GM23338 (cell line): ENCODE results near the gene TNFSF8. TPM values are rescaled to one million over a fixed set of nuclear protein-coding genes. Genes with fewer than 3 reads are reported as not detected.

Experiments used
- ATAC-seq: fragments of 200-7000 bp; cut with Tn5 transposase; 3 replicates; pipeline ENCODE4 v1.9.1; 2020
- DNase-seq: peaks from one replicate; pipeline ENCODE4 v3.0.0-alpha.2; 2015; ENCODE audit warnings: low spot score
- H2AFZ ChIP-seq: fragments of 200-600 bp; sonication (generic); 2 replicates; pipeline ENCODE4 v1.8.0; 2016; ENCODE audit warnings: antibody characterized with exemption, mild to moderate bottlenecking, moderate library complexity
- H3F3A ChIP-seq: fragments of 200-600 bp; sonication (generic); replicated peaks from 2 replicates; pipeline ENCODE4 v1.8.0; 2017; ENCODE audit warnings: antibody characterized with exemption, mixed run types, low read depth
- H3K27ac ChIP-seq: fragments of 200-600 bp; sonication (generic); 2 replicates; pipeline ENCODE4 v1.6.1; 2016; ENCODE audit warnings: low read depth
- H3K27me3 ChIP-seq: fragments of 200-600 bp; sonication (generic); 2 replicates; pipeline ENCODE4 v1.8.0; 2016; ENCODE audit warnings: mild to moderate bottlenecking, mixed run types, moderate library complexity; ENCODE audit not compliant: insufficient read depth
- H3K36me3 ChIP-seq: fragments of 200-600 bp; sonication (generic); 2 replicates; pipeline ENCODE4 v1.8.0; 2016; ENCODE audit warnings: mild to moderate bottlenecking; ENCODE audit not compliant: insufficient read depth
- H3K4me1 ChIP-seq: fragments of 200-600 bp; sonication (generic); 2 replicates; pipeline ENCODE4 v1.8.0; 2016; ENCODE audit warnings: mild to moderate bottlenecking, moderate library complexity; ENCODE audit not compliant: insufficient read depth
- H3K4me2 ChIP-seq: fragments of 200-600 bp; sonication (generic); 2 replicates; pipeline ENCODE4 v1.7.1; 2017; ENCODE audit warnings: mixed run types
- H3K4me3 ChIP-seq: fragments of 200-600 bp; sonication (generic); 2 replicates; pipeline ENCODE4 v1.6.1; 2016; ENCODE audit warnings: mixed run types
- H3K79me2 ChIP-seq: fragments of 200-600 bp; sonication (generic); replicated peaks from 2 replicates; pipeline ENCODE4 v1.8.0; 2017; ENCODE audit warnings: mild to moderate bottlenecking; ENCODE audit not compliant: insufficient read depth
- H3K9me2 ChIP-seq: fragments of 200-600 bp; sonication (generic); 2 replicates; pipeline ENCODE4 v1.8.0; 2017; ENCODE audit not compliant: insufficient read depth
- H4K20me1 ChIP-seq: fragments of 200-600 bp; sonication (generic); replicated peaks from 2 replicates; pipeline ENCODE4 v1.8.0; 2017; ENCODE audit warnings: mild to moderate bottlenecking; ENCODE audit not compliant: insufficient read depth
- H3K27ac Mint-ChIP-seq: 2 replicates; pipeline ENCODE4 v1.8.0; 2020; ENCODE audit warnings: inconsistent platforms, mild to moderate bottlenecking, moderate library complexity, mixed read lengths
- H3K27me3 Mint-ChIP-seq: 3 replicates; pipeline ENCODE4 v1.8.0; 2022; ENCODE audit warnings: low read depth, mild to moderate bottlenecking, moderate library complexity, mixed read lengths, inconsistent platforms; ENCODE audit not compliant: insufficient read depth, poor library complexity
- H3K36me3 Mint-ChIP-seq: 3 replicates; pipeline ENCODE4 v1.8.0; 2021; ENCODE audit warnings: low read depth, mild to moderate bottlenecking, inconsistent platforms, moderate library complexity, mixed read lengths
- H3K4me1 Mint-ChIP-seq: 3 replicates; pipeline ENCODE4 v1.8.0; 2020; ENCODE audit warnings: mild to moderate bottlenecking, inconsistent platforms, mixed read lengths
- H3K4me3 Mint-ChIP-seq: 3 replicates; pipeline ENCODE4 v1.8.0; 2021; ENCODE audit warnings: moderate library complexity, mild to moderate bottlenecking, inconsistent platforms, mixed read lengths
- H3K9me3 Mint-ChIP-seq: 3 replicates; pipeline ENCODE4 v1.8.0; 2020; ENCODE audit warnings: moderate library complexity, mild to moderate bottlenecking, inconsistent platforms, mixed read lengths
- CREB1 ChIP-seq: fragments of 250-450 bp; sonication (Bioruptor Pico); IDR thresholded peaks from 2 replicates; pipeline ENCODE4 v1.5.0; 2020; ENCODE audit warnings: low read depth, mild to moderate bottlenecking, moderate library complexity
- CTCF ChIP-seq, 2 experiments: fragments of 200-600 bp in 1 of 2; sonication (generic) in 1 of 2; conservative IDR thresholded peaks; 2 replicates each; pipeline versions ENCODE4 v1.5.1 to v1.6.1; 2016 to 2017; ENCODE audit warnings: antibody characterized with exemption in 2 of 2, low read depth in 2 of 2, mild to moderate bottlenecking in 2 of 2, moderate library complexity in 1 of 2
- ETS1 ChIP-seq: IDR thresholded peaks from 2 replicates; pipeline ENCODE4 v1.6.1; 2016; ENCODE audit warnings: antibody characterized with exemption
- EZH2 ChIP-seq: fragments of 200-600 bp; sonication (generic); IDR thresholded peaks from one replicate; pipeline ENCODE4 v1.8.0; 2017; ENCODE audit warnings: antibody characterized with exemption, mild to moderate bottlenecking, low read depth; ENCODE audit not compliant: unreplicated experiment
- EZH2phosphoT487 ChIP-seq: fragments of 200-600 bp; sonication (generic); IDR thresholded peaks from one replicate; pipeline ENCODE4 v1.8.1; 2018; ENCODE audit warnings: antibody characterized with exemption; ENCODE audit not compliant: unreplicated experiment
- JUNB ChIP-seq: IDR thresholded peaks from one replicate; pipeline ENCODE4 v1.6.1; 2016; ENCODE audit warnings: antibody characterized with exemption; ENCODE audit not compliant: unreplicated experiment
- NANOG ChIP-seq: IDR thresholded peaks from 2 replicates; pipeline ENCODE4 v1.6.1; 2016; ENCODE audit warnings: antibody characterized with exemption, borderline replicate concordance
- POLR2AphosphoS5 ChIP-seq: IDR thresholded peaks from 2 replicates; pipeline ENCODE4 v1.6.1; 2016; ENCODE audit warnings: antibody characterized with exemption, low read depth
- REST ChIP-seq: IDR thresholded peaks from one replicate; pipeline ENCODE4 v1.6.1; 2018; ENCODE audit warnings: antibody characterized with exemption; ENCODE audit not compliant: unreplicated experiment
- STAT1 ChIP-seq: IDR thresholded peaks from one replicate; pipeline ENCODE4 v1.6.1; 2016; ENCODE audit warnings: antibody characterized with exemption; ENCODE audit not compliant: unreplicated experiment
- ZNF114 ChIP-seq: fragments of 250-450 bp; sonication (Bioruptor Pico); IDR thresholded peaks from 2 replicates; pipeline ENCODE4 v1.5.0; 2020; ENCODE audit warnings: mild to moderate bottlenecking, moderate library complexity
- ZNF331 ChIP-seq: fragments of 250-450 bp; sonication (Bioruptor Pico); IDR thresholded peaks from 2 replicates; pipeline ENCODE4 v1.5.0; 2020; ENCODE audit warnings: low read depth, mild to moderate bottlenecking, moderate library complexity
- ZNF462 ChIP-seq: fragments of 250-450 bp; sonication (Bioruptor Pico); IDR thresholded peaks from 2 replicates; pipeline ENCODE4 v1.5.0; 2020; ENCODE audit warnings: mild to moderate bottlenecking, moderate library complexity
- polyA plus RNA-seq: library from polyadenylated mRNA; unstranded; fragments of >200 nt; fragmentation: Nextera tagmentation; extraction: Ambion mirVana; gene quantifications from 2 replicates; pipeline ENCODE4 v1.2.1, GENCODE V29; 2016
- total RNA-seq: library from RNA; depleted of rRNA; stranded (reverse); fragments of >200 nt; shearing (Covaris generic); gene quantifications from 2 replicates; pipeline ENCODE4 v1.2.3, GENCODE V29; 2014

The TNFSF8 gene
- total and polyA plus RNA-seq, 2 experiments from 2014 or later = not detected

- no peak for TF ChIP-seq ZNF462 (CRISPR knock-in tag)
- no peak for TF ChIP-seq CTCF (conservative IDR thresholded peaks at IDR 0.05; ENCODE audit: low read depth in 2 of 2)
- TF ChIP-seq NANOG = no peak
- no peak for TF ChIP-seq ZNF114 (CRISPR knock-in tag)
Measured at GRCh38 chr9:114953959-114954358, 23.6 kb upstream of the TNFSF8 start (continued).

- H3K36me3 ChIP-seq = no peaks in the 10 kb centered on the region
- H3K9me3 Mint-ChIP-seq = no peaks in the 10 kb centered on the region
- TF ChIP-seq EZH2phosphoT487 (no peak), EZH2 (no peak), NANOG (no peak), CREB1 (CRISPR knock-in tag) (no peak), POLR2AphosphoS5 (no peak), REST (no peak), STAT1 (no peak), ZNF331 (CRISPR knock-in tag) (no peak), ETS1 (no peak), ZNF114 (CRISPR knock-in tag) (no peak), JUNB (no peak)
Measured at GRCh38 chr9:114953046-114953445, 22.7 kb upstream of the TNFSF8 start.

More at GRCh38 chr9:114953046-114953445, 22.7 kb upstream of the TNFSF8 start:
- H3K4me2 ChIP-seq = no peak overlapping the region
- H3K27ac Mint-ChIP-seq = no peak overlapping the region
- H3K79me2 ChIP-seq = no peaks in the 10 kb centered on the region
- H3F3A ChIP-seq = no peaks in the 10 kb centered on the region
- peaks cover 6% of the 10 kb centered on the region; the same call in 1 of the 2 replicates for H3K4me1 ChIP-seq
- H3K4me3 Mint-ChIP-seq = no peak overlapping the region
- peaks cover 4% of the 10 kb centered on the region for H3K27me3 Mint-ChIP-seq
- no peak overlapping the region for H3K4me3 ChIP-seq
- H3K9me2 ChIP-seq = no peaks in the 10 kb centered on the region
- no peak overlapping the region for H2AFZ ChIP-seq
- no peak overlapping the region for H3K27ac ChIP-seq
- no peaks in the 10 kb centered on the region for H3K36me3 Mint-ChIP-seq
- peaks cover 7% of the 10 kb centered on the region; the same call in 1 of the 2 replicates for H3K27me3 ChIP-seq
- ATAC-seq (no peak), DNase-seq (no peak)
- no peaks in the 10 kb centered on the region for H4K20me1 ChIP-seq
- H3K4me1 Mint-ChIP-seq = peaks cover 13% of the 10 kb centered on the region
